SK-N-MC (cell line): ENCODE data around the gene PSTK.

Experiments
- EZH2 ChIP-seq: fragments of 200-600 bp; sonication (generic); IDR thresholded peaks from one replicate; pipeline ENCODE4 v1.6.1; 2017; ENCODE audit warnings: antibody characterized with exemption
- FOXP2 ChIP-seq: optimal IDR thresholded peaks from 2 replicates; pipeline ENCODE3; 2011; ENCODE audit warnings: mild to moderate bottlenecking, moderate library complexity; ENCODE audit not compliant: insufficient read depth; ENCODE audit errors: extremely low read length, control extremely low read depth
- POLR2AphosphoS5 ChIP-seq: IDR thresholded peaks from 2 replicates; pipeline ENCODE4 v1.6.1; 2012; ENCODE audit warnings: mild to moderate bottlenecking, low read depth, low read length, borderline replicate concordance

GRCh38 chr10:123024540-123024939 is 44.3 kb downstream of the PSTK start:
- TF ChIP-seq FOXP2 (no peak), EZH2 (no peak), POLR2AphosphoS5 (no peak)
